ENCODE data around the gene MRPS18A.

DNA sequence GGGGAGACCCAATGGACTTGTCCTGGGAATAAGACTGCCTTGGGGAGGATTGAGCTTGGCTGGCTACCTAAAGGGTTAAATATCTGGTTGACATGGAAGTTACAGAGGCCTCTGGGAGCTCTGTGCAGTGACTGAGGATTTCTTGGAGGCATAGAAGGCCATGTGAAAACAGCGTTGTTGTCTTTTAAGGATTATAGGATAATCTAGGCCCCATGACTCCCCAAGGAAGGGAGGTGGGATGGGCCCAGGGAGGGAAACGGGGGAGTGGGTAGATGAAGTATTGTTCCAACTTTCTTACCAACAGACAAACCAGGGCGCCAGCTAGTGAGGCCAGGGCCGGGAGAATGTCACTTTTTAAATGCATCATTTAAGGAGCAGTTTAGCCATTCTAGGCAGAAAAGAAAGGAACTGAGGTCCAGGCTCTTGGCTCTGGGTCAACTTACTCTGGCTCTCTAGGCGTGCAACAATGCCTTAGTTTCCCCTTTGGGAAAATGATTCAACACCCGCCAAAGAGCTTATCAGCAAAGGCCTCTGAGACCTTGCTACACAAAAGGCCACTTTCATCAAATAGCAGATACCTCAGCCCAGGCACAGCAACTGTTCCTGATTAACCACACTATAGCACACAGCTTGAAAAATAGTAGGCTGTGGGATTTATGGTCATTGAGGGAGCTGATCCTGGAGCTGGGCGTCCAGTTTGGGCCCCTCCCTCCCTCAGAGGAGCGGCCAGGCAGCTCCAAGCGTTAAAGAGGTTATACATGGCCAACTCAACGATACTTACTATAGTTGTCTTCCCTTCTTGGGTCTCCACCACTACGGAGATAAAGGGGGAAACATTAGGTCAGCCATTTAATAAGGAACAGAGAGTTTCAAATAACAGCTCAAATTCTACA is 7.0 kb downstream of the MRPS18A start:
- no peak for TF ChIP-seq EZH2phosphoT487 (IDR thresholded peaks at IDR 0.05; ENCODE audit: borderline replicate concordance)
- TF ChIP-seq, protein P1, sequence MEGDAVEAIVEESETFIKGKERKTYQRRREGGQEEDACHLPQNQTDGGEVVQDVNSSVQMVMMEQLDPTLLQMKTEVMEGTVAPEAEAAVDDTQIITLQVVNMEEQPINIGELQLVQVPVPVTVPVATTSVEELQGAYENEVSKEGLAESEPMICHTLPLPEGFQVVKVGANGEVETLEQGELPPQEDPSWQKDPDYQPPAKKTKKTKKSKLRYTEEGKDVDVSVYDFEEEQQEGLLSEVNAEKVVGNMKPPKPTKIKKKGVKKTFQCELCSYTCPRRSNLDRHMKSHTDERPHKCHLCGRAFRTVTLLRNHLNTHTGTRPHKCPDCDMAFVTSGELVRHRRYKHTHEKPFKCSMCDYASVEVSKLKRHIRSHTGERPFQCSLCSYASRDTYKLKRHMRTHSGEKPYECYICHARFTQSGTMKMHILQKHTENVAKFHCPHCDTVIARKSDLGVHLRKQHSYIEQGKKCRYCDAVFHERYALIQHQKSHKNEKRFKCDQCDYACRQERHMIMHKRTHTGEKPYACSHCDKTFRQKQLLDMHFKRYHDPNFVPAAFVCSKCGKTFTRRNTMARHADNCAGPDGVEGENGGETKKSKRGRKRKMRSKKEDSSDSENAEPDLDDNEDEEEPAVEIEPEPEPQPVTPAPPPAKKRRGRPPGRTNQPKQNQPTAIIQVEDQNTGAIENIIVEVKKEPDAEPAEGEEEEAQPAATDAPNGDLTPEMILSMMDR (conservative IDR thresholded peaks at IDR 0.05; ENCODE audit: low read length), result no peak

All from Loucy (cell line).